Measurements from ENCODE around the gene FAM98C.

- TF ChIP-seq POLR2A (IDR thresholded peaks at IDR 0.05) (no peak), CTCF (IDR thresholded peaks at IDR 0.05) (no peak)
Observed at GRCh38 chr19:38378866-38379265, 24.0 kb upstream of the FAM98C start.

Measured in gastroesophageal sphincter (tissue), 3 donors.